ENCODE data around the gene ZNF688.
A peak's percentile ranks its signal among the peaks of the same experiment; 100 is the strongest.

Gene ZNF688

GRCh38 chr16:30557957-30558788 lies 13.3 kb downstream of the ZNF688 start, which contains the start of gene ZNF764:
Gene ZNF764 (minus strand): TSS chr16:30558374. CDS start chr16:30558182, 192 bp downstream.
- peak within 1 kb of the TSS; percentile 97 for H3K4me3 ChIP-seq (ENCODE audit: low read length)
- 0 out of 2 replicates have a peak, but pooled peaks cover 6% of the 10 kb centered on the region for H3F3A ChIP-seq (ENCODE audit: control insufficient read depth, insufficient read depth)
- peaks cover 33% of the 10 kb centered on the region for H3K36me3 ChIP-seq (ENCODE audit: control insufficient read depth, low read length)
- TF ChIP-seq EZH2phosphoT487 (IDR thresholded peaks at IDR 0.05; ENCODE audit: borderline replicate concordance, low read length) (no peak), CTCF (IDR thresholded peaks at IDR 0.05; ENCODE audit: low read depth, low read length, poor library complexity, severe bottlenecking) (peak; percentile 43)
- no peaks in the 10 kb centered on the region for H3K9me2 ChIP-seq (replicated peaks; ENCODE audit: control insufficient read depth, low read length)
- no peaks in the 10 kb centered on the region for H3K27me3 ChIP-seq (ENCODE audit: control insufficient read depth, low read length)
- H3K27ac ChIP-seq (ENCODE audit: low read depth, low read length) = peak within 1 kb of the TSS; percentile 82
- peaks cover 48% of the 10 kb centered on the region for H3K79me2 ChIP-seq (ENCODE audit: control insufficient read depth, low read length)
- no peaks in the 10 kb centered on the region for H4K20me1 ChIP-seq (ENCODE audit: control insufficient read depth, insufficient read depth, low read depth, low read length)
- H3K4me1 ChIP-seq (ENCODE audit: control insufficient read depth, low read length) = peaks cover 27% of the 10 kb centered on the region
- peak within 1 kb of the TSS; percentile 84 for H3K4me2 ChIP-seq (ENCODE audit: low read length)
- no peaks in the 10 kb centered on the region for H3K9me3 ChIP-seq (ENCODE audit: control insufficient read depth, insufficient read depth, low read length)

DNA sequence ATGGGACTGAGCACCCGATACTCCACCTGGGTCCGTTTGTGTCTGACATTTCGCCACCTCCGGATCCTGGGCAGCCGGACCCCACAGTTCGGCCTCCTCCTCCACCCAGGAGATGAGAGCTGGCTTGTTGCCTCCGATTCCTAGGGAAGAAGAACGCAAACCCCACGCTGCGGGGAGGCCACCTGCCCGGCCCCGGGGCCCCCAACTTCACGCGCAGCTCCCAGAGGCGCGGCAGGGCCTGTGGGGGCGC lies 13.9 kb downstream of the ZNF688 start:
- Histone ChIP-seq H4K20me1 (ENCODE audit: control insufficient read depth, insufficient read depth, low read depth, low read length) (no peaks in the 10 kb centered on the region), H3K4me3 (ENCODE audit: low read length) (peak overlapping the region; percentile 97), H3K36me3 (ENCODE audit: control insufficient read depth, low read length) (peaks cover 39% of the 10 kb centered on the region), H3K79me2 (ENCODE audit: control insufficient read depth, low read length) (peaks cover 53% of the 10 kb centered on the region), H3K4me1 (ENCODE audit: control insufficient read depth, low read length) (peaks cover 27% of the 10 kb centered on the region), H3K27me3 (ENCODE audit: control insufficient read depth, low read length) (no peaks in the 10 kb centered on the region), H3K9me3 (ENCODE audit: control insufficient read depth, insufficient read depth, low read length) (no peaks in the 10 kb centered on the region), H3K9me2 (replicated peaks; ENCODE audit: control insufficient read depth, low read length) (no peaks in the 10 kb centered on the region), H3K27ac (ENCODE audit: low read depth, low read length) (peak overlapping the region; percentile 82), H3K4me2 (ENCODE audit: low read length) (peak overlapping the region; percentile 84), H3F3A (ENCODE audit: control insufficient read depth, insufficient read depth) (0 out of 2 replicates have a peak, but pooled peaks cover 6% of the 10 kb centered on the region)
- TF ChIP-seq EZH2phosphoT487 (IDR thresholded peaks at IDR 0.05; ENCODE audit: borderline replicate concordance, low read length) = no peak
- no peak for TF ChIP-seq CTCF (IDR thresholded peaks at IDR 0.05; ENCODE audit: low read depth, low read length, poor library complexity, severe bottlenecking)

- Histone ChIP-seq H3K27me3 (ENCODE audit: control insufficient read depth, low read length) (no peaks in the 10 kb centered on the region), H3K9me3 (ENCODE audit: control insufficient read depth, insufficient read depth, low read length) (no peaks in the 10 kb centered on the region), H3K4me2 (ENCODE audit: low read length) (no peak overlapping the region), H3K9me2 (replicated peaks; ENCODE audit: control insufficient read depth, low read length) (no peaks in the 10 kb centered on the region), H4K20me1 (ENCODE audit: control insufficient read depth, insufficient read depth, low read depth, low read length) (no peaks in the 10 kb centered on the region), H3K4me1 (ENCODE audit: control insufficient read depth, low read length) (peaks cover 18% of the 10 kb centered on the region), H3K27ac (ENCODE audit: low read depth, low read length) (no peak overlapping the region), H3K79me2 (ENCODE audit: control insufficient read depth, low read length) (peaks cover 55% of the 10 kb centered on the region), H3K36me3 (ENCODE audit: control insufficient read depth, low read length) (peaks cover 41% of the 10 kb centered on the region), H3K4me3 (ENCODE audit: low read length) (no peak overlapping the region), H3F3A (ENCODE audit: control insufficient read depth, insufficient read depth) (0 out of 2 replicates have a peak, but pooled peaks cover 6% of the 10 kb centered on the region)
- TF ChIP-seq CTCF (IDR thresholded peaks at IDR 0.05; ENCODE audit: low read depth, low read length, poor library complexity, severe bottlenecking) (no peak), EZH2phosphoT487 (IDR thresholded peaks at IDR 0.05; ENCODE audit: borderline replicate concordance, low read length) (no peak)
Observed at GRCh38 chr16:30556125-30556473, 15.4 kb downstream of the ZNF688 start.
